ENCODE measurements around the gene GALNT2.

DNA sequence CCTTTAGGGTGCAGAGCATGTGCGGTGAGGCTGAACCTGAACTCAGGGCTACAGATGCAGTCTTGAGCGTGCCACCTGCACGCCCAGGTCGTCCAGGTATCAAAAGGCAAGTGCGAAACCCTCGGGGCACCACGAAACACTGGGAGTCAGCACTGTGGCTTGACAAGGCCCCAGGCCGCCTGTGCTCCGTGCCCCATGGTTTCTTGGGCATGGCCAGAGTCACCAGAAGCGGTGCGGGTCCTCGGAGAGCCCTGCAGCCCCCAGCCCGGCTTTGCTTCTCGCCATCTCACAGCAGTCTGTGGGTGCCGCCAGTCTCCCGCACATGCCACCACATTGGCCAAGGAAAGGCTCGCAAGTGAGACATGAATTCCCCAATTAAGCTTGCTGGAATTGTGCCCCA lies 241.8 kb downstream of the GALNT2 start:
- TF ChIP-seq, protein P1, sequence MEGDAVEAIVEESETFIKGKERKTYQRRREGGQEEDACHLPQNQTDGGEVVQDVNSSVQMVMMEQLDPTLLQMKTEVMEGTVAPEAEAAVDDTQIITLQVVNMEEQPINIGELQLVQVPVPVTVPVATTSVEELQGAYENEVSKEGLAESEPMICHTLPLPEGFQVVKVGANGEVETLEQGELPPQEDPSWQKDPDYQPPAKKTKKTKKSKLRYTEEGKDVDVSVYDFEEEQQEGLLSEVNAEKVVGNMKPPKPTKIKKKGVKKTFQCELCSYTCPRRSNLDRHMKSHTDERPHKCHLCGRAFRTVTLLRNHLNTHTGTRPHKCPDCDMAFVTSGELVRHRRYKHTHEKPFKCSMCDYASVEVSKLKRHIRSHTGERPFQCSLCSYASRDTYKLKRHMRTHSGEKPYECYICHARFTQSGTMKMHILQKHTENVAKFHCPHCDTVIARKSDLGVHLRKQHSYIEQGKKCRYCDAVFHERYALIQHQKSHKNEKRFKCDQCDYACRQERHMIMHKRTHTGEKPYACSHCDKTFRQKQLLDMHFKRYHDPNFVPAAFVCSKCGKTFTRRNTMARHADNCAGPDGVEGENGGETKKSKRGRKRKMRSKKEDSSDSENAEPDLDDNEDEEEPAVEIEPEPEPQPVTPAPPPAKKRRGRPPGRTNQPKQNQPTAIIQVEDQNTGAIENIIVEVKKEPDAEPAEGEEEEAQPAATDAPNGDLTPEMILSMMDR (conservative IDR thresholded peaks at IDR 0.05; ENCODE audit: low read length): no peak
- TF ChIP-seq EZH2phosphoT487 (IDR thresholded peaks at IDR 0.05; ENCODE audit: borderline replicate concordance): no peak
